ENCODE data around the gene NUBP2. TPM values are rescaled to one million over a fixed set of nuclear protein-coding genes. Genes with fewer than 3 reads are reported as not detected.
A peak's percentile ranks its signal among the peaks of the same experiment; 100 is the strongest.

Gene NUBP2
- total RNA-seq, 1 experiment from 2014 or later: 89.2 TPM

DNA sequence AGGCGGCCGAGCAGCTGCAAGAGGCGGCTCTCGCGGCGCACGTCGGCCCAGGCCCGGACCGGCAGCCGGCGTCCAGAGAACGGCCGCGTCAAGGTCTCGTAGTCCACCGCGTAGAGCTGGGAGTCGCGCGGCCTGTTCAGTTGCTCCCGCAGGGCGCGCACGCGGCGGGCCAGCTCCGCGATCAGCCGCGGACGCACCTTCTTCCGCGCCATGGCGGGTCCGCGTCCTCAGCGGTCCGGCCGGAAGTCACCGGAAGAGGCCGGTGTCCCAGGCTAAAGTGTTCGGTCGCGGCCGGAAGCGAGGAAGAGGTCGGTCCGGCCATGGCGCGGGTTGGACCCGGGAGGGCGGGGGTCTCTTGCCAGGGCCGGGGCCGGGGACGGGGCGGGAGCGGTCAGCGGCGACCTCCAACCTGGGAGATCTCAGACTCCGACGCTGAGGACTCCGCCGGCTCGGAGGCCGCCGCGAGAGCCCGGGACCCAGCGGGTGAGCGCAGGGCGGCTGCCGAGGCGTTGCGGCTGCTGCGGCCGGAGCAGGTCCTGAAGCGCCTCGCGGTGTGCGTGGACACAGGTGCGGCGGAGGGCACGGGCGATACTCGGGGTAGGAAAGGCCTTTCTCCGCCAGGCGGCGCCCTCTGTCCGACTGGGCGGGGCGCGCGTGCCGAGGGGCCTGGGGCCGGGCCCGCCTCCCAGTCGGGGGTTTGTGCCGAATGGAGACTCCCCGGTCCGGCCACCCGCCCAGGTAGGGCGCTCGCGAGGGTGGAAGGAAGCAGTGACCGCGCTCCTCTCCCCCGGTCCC, 9.7 kb upstream of the NUBP2 start, which contains the start of gene MRPS34 (continued):
- TF ChIP-seq, protein P1, sequence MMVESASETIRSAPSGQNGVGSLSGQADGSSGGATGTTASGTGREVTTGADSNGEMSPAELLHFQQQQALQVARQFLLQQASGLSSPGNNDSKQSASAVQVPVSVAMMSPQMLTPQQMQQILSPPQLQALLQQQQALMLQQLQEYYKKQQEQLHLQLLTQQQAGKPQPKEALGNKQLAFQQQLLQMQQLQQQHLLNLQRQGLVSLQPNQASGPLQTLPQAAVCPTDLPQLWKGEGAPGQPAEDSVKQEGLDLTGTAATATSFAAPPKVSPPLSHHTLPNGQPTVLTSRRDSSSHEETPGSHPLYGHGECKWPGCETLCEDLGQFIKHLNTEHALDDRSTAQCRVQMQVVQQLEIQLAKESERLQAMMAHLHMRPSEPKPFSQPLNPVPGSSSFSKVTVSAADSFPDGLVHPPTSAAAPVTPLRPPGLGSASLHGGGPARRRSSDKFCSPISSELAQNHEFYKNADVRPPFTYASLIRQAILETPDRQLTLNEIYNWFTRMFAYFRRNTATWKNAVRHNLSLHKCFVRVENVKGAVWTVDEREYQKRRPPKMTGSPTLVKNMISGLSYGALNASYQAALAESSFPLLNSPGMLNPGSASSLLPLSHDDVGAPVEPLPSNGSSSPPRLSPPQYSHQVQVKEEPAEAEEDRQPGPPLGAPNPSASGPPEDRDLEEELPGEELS (CRISPR knock-in tag; IDR thresholded peaks at IDR 0.05): peak; percentile 82
- TF ChIP-seq NFATC4 (CRISPR knock-in tag; IDR thresholded peaks at IDR 0.05) (no peak), IRF2 (CRISPR knock-in tag; IDR thresholded peaks at IDR 0.05; ENCODE audit: borderline replicate concordance, low read depth) (no peak; the same call in 1 of the 2 replicates), ZNF396 (CRISPR knock-in tag; IDR thresholded peaks at IDR 0.05; ENCODE audit: borderline replicate concordance) (no peak), FOXJ3 (CRISPR knock-in tag; IDR thresholded peaks at IDR 0.05; ENCODE audit: borderline replicate concordance) (no peak), TEAD1 (CRISPR knock-in tag; IDR thresholded peaks at IDR 0.05) (peak; percentile 78), NFE2L1 (CRISPR knock-in tag; IDR thresholded peaks at IDR 0.05) (no peak; the same call in 1 of the 2 replicates), MYBL2 (CRISPR knock-in tag; IDR thresholded peaks at IDR 0.05) (peak; percentile 58; the same call in 1 of the 2 replicates), SMAD4 (CRISPR knock-in tag; IDR thresholded peaks at IDR 0.05) (no peak), ZNF121 (CRISPR knock-in tag; IDR thresholded peaks at IDR 0.05) (0 out of 2 replicates have a peak, but pooled peaks have one; percentile 6), ZNF423 (CRISPR knock-in tag; IDR thresholded peaks at IDR 0.05) (peak; percentile 87), ZNF138 (CRISPR knock-in tag; conservative IDR thresholded peaks at IDR 0.05) (no peak), TP53 (CRISPR knock-in tag; IDR thresholded peaks at IDR 0.05) (no peak), TCF7 (CRISPR knock-in tag; IDR thresholded peaks at IDR 0.05; ENCODE audit: low read depth) (peak; percentile 17; the same call in 1 of the 2 replicates), GABPB1 (CRISPR knock-in tag; IDR thresholded peaks at IDR 0.05) (peak; percentile 89), NR2C2 (CRISPR knock-in tag; IDR thresholded peaks at IDR 0.05) (no peak)
- TF ChIP-seq, protein P2, sequence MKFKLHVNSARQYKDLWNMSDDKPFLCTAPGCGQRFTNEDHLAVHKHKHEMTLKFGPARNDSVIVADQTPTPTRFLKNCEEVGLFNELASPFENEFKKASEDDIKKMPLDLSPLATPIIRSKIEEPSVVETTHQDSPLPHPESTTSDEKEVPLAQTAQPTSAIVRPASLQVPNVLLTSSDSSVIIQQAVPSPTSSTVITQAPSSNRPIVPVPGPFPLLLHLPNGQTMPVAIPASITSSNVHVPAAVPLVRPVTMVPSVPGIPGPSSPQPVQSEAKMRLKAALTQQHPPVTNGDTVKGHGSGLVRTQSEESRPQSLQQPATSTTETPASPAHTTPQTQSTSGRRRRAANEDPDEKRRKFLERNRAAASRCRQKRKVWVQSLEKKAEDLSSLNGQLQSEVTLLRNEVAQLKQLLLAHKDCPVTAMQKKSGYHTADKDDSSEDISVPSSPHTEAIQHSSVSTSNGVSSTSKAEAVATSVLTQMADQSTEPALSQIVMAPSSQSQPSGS (CRISPR knock-in tag; IDR thresholded peaks at IDR 0.05; ENCODE audit: borderline replicate concordance, low read depth): peak; percentile 56
- TF ChIP-seq, protein P3, sequence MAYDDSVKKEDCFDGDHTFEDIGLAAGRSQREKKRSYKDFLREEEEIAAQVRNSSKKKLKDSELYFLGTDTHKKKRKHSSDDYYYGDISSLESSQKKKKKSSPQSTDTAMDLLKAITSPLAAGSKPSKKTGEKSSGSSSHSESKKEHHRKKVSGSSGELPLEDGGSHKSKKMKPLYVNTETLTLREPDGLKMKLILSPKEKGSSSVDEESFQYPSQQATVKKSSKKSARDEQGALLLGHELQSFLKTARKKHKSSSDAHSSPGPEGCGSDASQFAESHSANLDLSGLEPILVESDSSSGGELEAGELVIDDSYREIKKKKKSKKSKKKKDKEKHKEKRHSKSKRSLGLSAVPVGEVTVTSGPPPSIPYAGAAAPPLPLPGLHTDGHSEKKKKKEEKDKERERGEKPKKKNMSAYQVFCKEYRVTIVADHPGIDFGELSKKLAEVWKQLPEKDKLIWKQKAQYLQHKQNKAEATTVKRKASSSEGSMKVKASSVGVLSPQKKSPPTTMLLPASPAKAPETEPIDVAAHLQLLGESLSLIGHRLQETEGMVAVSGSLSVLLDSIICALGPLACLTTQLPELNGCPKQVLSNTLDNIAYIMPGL (CRISPR knock-in tag; IDR thresholded peaks at IDR 0.05): peak; percentile 95
- TF ChIP-seq, protein P4, sequence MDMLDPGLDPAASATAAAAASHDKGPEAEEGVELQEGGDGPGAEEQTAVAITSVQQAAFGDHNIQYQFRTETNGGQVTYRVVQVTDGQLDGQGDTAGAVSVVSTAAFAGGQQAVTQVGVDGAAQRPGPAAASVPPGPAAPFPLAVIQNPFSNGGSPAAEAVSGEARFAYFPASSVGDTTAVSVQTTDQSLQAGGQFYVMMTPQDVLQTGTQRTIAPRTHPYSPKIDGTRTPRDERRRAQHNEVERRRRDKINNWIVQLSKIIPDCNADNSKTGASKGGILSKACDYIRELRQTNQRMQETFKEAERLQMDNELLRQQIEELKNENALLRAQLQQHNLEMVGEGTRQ (CRISPR knock-in tag; IDR thresholded peaks at IDR 0.05): peak; percentile 57; the same call in 1 of the 2 replicates
- TF ChIP-seq, protein P5, sequence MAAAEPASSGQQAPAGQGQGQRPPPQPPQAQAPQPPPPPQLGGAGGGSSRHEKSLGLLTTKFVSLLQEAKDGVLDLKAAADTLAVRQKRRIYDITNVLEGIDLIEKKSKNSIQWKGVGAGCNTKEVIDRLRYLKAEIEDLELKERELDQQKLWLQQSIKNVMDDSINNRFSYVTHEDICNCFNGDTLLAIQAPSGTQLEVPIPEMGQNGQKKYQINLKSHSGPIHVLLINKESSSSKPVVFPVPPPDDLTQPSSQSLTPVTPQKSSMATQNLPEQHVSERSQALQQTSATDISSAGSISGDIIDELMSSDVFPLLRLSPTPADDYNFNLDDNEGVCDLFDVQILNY (CRISPR knock-in tag; IDR thresholded peaks at IDR 0.05): peak; percentile 68; the same call in 1 of the 2 replicates
- TF ChIP-seq, protein P6, sequence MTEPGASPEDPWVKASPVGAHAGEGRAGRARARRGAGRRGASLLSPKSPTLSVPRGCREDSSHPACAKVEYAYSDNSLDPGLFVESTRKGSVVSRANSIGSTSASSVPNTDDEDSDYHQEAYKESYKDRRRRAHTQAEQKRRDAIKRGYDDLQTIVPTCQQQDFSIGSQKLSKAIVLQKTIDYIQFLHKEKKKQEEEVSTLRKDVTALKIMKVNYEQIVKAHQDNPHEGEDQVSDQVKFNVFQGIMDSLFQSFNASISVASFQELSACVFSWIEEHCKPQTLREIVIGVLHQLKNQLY (CRISPR knock-in tag; IDR thresholded peaks at IDR 0.05): 0 out of 2 replicates have a peak, but pooled peaks have one; percentile 14
- TF ChIP-seq, protein P7, sequence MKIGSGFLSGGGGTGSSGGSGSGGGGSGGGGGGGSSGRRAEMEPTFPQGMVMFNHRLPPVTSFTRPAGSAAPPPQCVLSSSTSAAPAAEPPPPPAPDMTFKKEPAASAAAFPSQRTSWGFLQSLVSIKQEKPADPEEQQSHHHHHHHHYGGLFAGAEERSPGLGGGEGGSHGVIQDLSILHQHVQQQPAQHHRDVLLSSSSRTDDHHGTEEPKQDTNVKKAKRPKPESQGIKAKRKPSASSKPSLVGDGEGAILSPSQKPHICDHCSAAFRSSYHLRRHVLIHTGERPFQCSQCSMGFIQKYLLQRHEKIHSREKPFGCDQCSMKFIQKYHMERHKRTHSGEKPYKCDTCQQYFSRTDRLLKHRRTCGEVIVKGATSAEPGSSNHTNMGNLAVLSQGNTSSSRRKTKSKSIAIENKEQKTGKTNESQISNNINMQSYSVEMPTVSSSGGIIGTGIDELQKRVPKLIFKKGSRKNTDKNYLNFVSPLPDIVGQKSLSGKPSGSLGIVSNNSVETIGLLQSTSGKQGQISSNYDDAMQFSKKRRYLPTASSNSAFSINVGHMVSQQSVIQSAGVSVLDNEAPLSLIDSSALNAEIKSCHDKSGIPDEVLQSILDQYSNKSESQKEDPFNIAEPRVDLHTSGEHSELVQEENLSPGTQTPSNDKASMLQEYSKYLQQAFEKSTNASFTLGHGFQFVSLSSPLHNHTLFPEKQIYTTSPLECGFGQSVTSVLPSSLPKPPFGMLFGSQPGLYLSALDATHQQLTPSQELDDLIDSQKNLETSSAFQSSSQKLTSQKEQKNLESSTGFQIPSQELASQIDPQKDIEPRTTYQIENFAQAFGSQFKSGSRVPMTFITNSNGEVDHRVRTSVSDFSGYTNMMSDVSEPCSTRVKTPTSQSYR (CRISPR knock-in tag; IDR thresholded peaks at IDR 0.05): peak; percentile 45; the same call in 1 of the 2 replicates
- TF ChIP-seq, protein P8, sequence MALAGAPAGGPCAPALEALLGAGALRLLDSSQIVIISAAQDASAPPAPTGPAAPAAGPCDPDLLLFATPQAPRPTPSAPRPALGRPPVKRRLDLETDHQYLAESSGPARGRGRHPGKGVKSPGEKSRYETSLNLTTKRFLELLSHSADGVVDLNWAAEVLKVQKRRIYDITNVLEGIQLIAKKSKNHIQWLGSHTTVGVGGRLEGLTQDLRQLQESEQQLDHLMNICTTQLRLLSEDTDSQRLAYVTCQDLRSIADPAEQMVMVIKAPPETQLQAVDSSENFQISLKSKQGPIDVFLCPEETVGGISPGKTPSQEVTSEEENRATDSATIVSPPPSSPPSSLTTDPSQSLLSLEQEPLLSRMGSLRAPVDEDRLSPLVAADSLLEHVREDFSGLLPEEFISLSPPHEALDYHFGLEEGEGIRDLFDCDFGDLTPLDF (CRISPR knock-in tag; IDR thresholded peaks at IDR 0.05): no peak
- TF ChIP-seq, protein P9, sequence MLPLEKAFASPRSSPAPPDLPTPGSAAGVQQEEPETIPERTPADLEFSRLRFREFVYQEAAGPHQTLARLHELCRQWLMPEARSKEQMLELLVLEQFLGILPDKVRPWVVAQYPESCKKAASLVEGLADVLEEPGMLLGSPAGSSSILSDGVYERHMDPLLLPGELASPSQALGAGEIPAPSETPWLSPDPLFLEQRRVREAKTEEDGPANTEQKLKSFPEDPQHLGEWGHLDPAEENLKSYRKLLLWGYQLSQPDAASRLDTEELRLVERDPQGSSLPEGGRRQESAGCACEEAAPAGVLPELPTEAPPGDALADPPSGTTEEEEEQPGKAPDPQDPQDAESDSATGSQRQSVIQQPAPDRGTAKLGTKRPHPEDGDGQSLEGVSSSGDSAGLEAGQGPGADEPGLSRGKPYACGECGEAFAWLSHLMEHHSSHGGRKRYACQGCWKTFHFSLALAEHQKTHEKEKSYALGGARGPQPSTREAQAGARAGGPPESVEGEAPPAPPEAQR (CRISPR knock-in tag; IDR thresholded peaks at IDR 0.05): no peak
- TF ChIP-seq, protein P10, sequence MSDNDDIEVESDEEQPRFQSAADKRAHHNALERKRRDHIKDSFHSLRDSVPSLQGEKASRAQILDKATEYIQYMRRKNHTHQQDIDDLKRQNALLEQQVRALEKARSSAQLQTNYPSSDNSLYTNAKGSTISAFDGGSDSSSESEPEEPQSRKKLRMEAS (CRISPR knock-in tag; IDR thresholded peaks at IDR 0.05): peak; percentile 87
